Vagina (tissue), 2 donors: ENCODE results near the gene FKBP10.

Source experiments
- CTCF ChIP-seq, 3 experiments: fragments of 450-650 bp in 2 of 3; fragments of 200-600 bp in 1 of 3; sonication (generic) in 1 of 3; IDR thresholded peaks; one replicate each; pipeline ENCODE4 v1.5.1; 2017 to 2019; ENCODE audit warnings: antibody characterized with exemption in 3 of 3, mild to moderate bottlenecking in 2 of 3, moderate library complexity in 2 of 3
- POLR2A ChIP-seq, 2 donors: fragments of 450-650 bp; IDR thresholded peaks; one replicate each; pipeline ENCODE4 v1.6.1; 2017; ENCODE audit warnings: antibody characterized with exemption in 2 of 2, mild to moderate bottlenecking in 2 of 2, moderate library complexity in 2 of 2
- POLR2AphosphoS5 ChIP-seq, 2 donors: sonication (generic); formaldehyde crosslinking; IDR thresholded peaks; one replicate each; pipeline ENCODE4 v1.9.0; 2017; ENCODE audit warnings: antibody characterized with exemption in 2 of 2, mild to moderate bottlenecking in 2 of 2, low read depth in 1 of 2; ENCODE audit not compliant: insufficient read depth in 1 of 2

DNA sequence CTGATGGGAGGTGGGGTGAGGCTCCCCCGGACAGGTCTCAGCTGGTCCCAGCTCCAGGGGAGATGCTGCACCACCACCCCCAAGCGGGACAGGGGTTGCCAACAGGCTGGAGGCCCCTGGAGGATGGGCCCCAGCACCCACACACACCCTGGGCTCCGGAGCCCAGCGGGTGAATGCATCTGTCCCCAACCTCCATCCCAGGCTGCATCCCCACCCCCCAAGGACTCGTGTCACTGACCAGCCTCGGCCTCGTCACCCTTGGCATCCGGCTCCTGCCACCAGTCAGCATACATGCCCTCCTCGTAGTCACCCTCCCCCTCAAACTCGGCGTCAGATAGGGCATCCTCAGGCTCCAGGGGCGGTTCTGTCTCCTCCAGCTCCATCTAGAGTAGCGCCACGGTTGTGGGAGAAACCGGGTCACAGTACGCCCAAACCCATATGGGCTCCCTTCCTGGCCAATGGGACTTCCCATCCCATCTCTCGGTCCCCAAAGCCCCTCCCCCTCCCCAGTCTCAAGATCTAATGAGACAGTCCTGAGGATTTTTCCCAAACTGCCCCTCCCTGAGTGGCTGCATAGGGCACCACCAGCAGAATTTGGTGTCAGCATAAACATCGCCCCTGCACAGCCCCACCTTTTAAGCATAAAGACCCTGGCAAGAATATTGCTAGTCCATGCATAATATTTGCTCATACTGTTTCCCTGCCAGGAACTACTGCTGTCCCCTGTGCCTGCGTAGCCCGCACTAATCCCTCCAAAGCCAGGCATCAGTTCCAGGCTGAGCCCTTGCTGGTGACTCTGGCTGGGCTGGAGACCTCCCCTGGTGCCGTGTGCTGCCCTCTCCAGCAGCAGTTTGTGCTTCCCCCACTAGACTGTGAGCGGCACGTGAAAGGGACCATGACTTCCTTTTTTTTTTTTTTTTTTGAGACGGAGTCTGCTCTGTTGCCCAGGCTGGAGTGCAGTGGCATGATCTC lies 9.5 kb upstream of the FKBP10 start:
- TF ChIP-seq POLR2A (IDR thresholded peaks at IDR 0.05) (no peak), CTCF (IDR thresholded peaks at IDR 0.05) (no peak), POLR2AphosphoS5 (IDR thresholded peaks at IDR 0.05; ENCODE audit: insufficient read depth in 1 of 2, low read depth in 1 of 2) (no peak)
